Stimulated activated CD8-positive, alpha-beta memory T cell treated with anti-CD3 and anti-CD28 coated beads, Interleukin-4, amount 100 ng/mL, for 1 hour (primary cell): ENCODE data around the gene TMEM52B.

Source experiments
- DNase-seq, 2 donors: peaks; one replicate each; pipeline ENCODE4 v3.0.0-alpha.2; 2020; ENCODE audit warnings: low read depth in 2 of 2, low spot score in 1 of 2

TMEM52B gene

GRCh38 chr12:10178821-10179220 is at the start of gene TMEM52B:
Gene TMEM52B (plus strand): TSS chr12:10179032. CDS start chr12:10179575, 543 bp downstream.
- DNase-seq: no peak

- no peak for DNase-seq
Observed at GRCh38 chr12:10130042-10130441, 48.8 kb upstream of the TMEM52B start, which contains the start of gene CLEC7A. Gene CLEC7A (minus strand): TSS chr12:10130199. CDS start chr12:10130082, 117 bp downstream.

- DNase-seq: no peak
Observed at GRCh38 chr12:10131111-10131690, 47.6 kb upstream of the TMEM52B start.

- DNase-seq: no peak
Observed at GRCh38 chr12:10132850-10133370, 45.9 kb upstream of the TMEM52B start.

GRCh38 chr12:10135126-10135525 is 43.7 kb upstream of the TMEM52B start:
- no peak for DNase-seq

GRCh38 chr12:10136637-10137205 is 42.1 kb upstream of the TMEM52B start:
- no peak for DNase-seq

- DNase-seq: no peak
Observed at GRCh38 chr12:10140001-10140400, 38.8 kb upstream of the TMEM52B start.

GRCh38 chr12:10142976-10143589 is 35.7 kb upstream of the TMEM52B start:
- DNase-seq: no peak

GRCh38 chr12:10147714-10148403 is 31.0 kb upstream of the TMEM52B start:
- DNase-seq: no peak

GRCh38 chr12:10151621-10152020 is 27.2 kb upstream of the TMEM52B start:
- no peak for DNase-seq

GRCh38 chr12:10153271-10154144 is 25.3 kb upstream of the TMEM52B start:
- peak; percentile 11 to 19 for DNase-seq

GRCh38 chr12:10154145-10154496 is 24.7 kb upstream of the TMEM52B start:
- no peak for DNase-seq

GRCh38 chr12:10155966-10156365 is 22.9 kb upstream of the TMEM52B start:
- no peak for DNase-seq

GRCh38 chr12:10158406-10158805 is 20.4 kb upstream of the TMEM52B start:
- no peak for DNase-seq

GRCh38 chr12:10159280-10159679 is 19.6 kb upstream of the TMEM52B start:
- DNase-seq: no peak

- no peak for DNase-seq
Observed at GRCh38 chr12:10160617-10161385, 18.0 kb upstream of the TMEM52B start.

- no peak for DNase-seq
Observed at GRCh38 chr12:10163084-10163483, 15.7 kb upstream of the TMEM52B start.

- no peak for DNase-seq
Observed at GRCh38 chr12:10165421-10165820, 13.4 kb upstream of the TMEM52B start.

- DNase-seq: no peak
Observed at GRCh38 chr12:10167599-10167998, 11.2 kb upstream of the TMEM52B start.

GRCh38 chr12:10169104-10169503 is 9.7 kb upstream of the TMEM52B start:
- no peak for DNase-seq
